GM23338 (cell line): ENCODE data around the gene PDE7B. TPM values are rescaled to one million over a fixed set of nuclear protein-coding genes. Genes with fewer than 3 reads are reported as not detected.

Experiments used
- ATAC-seq: fragments of 200-7000 bp; cut with Tn5 transposase; 3 replicates; pipeline ENCODE4 v1.9.1; 2020
- DNase-seq: peaks from one replicate; pipeline ENCODE4 v3.0.0-alpha.2; 2015; ENCODE audit warnings: low spot score
- H2AFZ ChIP-seq: fragments of 200-600 bp; sonication (generic); 2 replicates; pipeline ENCODE4 v1.8.0; 2016; ENCODE audit warnings: antibody characterized with exemption, mild to moderate bottlenecking, moderate library complexity
- H3F3A ChIP-seq: fragments of 200-600 bp; sonication (generic); replicated peaks from 2 replicates; pipeline ENCODE4 v1.8.0; 2017; ENCODE audit warnings: antibody characterized with exemption, mixed run types, low read depth
- H3K27ac ChIP-seq: fragments of 200-600 bp; sonication (generic); 2 replicates; pipeline ENCODE4 v1.6.1; 2016; ENCODE audit warnings: low read depth
- H3K27me3 ChIP-seq: fragments of 200-600 bp; sonication (generic); 2 replicates; pipeline ENCODE4 v1.8.0; 2016; ENCODE audit warnings: mild to moderate bottlenecking, mixed run types, moderate library complexity; ENCODE audit not compliant: insufficient read depth
- H3K36me3 ChIP-seq: fragments of 200-600 bp; sonication (generic); 2 replicates; pipeline ENCODE4 v1.8.0; 2016; ENCODE audit warnings: mild to moderate bottlenecking; ENCODE audit not compliant: insufficient read depth
- H3K4me1 ChIP-seq: fragments of 200-600 bp; sonication (generic); 2 replicates; pipeline ENCODE4 v1.8.0; 2016; ENCODE audit warnings: mild to moderate bottlenecking, moderate library complexity; ENCODE audit not compliant: insufficient read depth
- H3K4me2 ChIP-seq: fragments of 200-600 bp; sonication (generic); 2 replicates; pipeline ENCODE4 v1.7.1; 2017; ENCODE audit warnings: mixed run types
- H3K4me3 ChIP-seq: fragments of 200-600 bp; sonication (generic); 2 replicates; pipeline ENCODE4 v1.6.1; 2016; ENCODE audit warnings: mixed run types
- H3K79me2 ChIP-seq: fragments of 200-600 bp; sonication (generic); replicated peaks from 2 replicates; pipeline ENCODE4 v1.8.0; 2017; ENCODE audit warnings: mild to moderate bottlenecking; ENCODE audit not compliant: insufficient read depth
- H3K9me2 ChIP-seq: fragments of 200-600 bp; sonication (generic); 2 replicates; pipeline ENCODE4 v1.8.0; 2017; ENCODE audit not compliant: insufficient read depth
- H4K20me1 ChIP-seq: fragments of 200-600 bp; sonication (generic); replicated peaks from 2 replicates; pipeline ENCODE4 v1.8.0; 2017; ENCODE audit warnings: mild to moderate bottlenecking; ENCODE audit not compliant: insufficient read depth
- H3K27ac Mint-ChIP-seq: 2 replicates; pipeline ENCODE4 v1.8.0; 2020; ENCODE audit warnings: inconsistent platforms, mild to moderate bottlenecking, moderate library complexity, mixed read lengths
- H3K27me3 Mint-ChIP-seq: 3 replicates; pipeline ENCODE4 v1.8.0; 2022; ENCODE audit warnings: low read depth, mild to moderate bottlenecking, moderate library complexity, mixed read lengths, inconsistent platforms; ENCODE audit not compliant: insufficient read depth, poor library complexity
- H3K36me3 Mint-ChIP-seq: 3 replicates; pipeline ENCODE4 v1.8.0; 2021; ENCODE audit warnings: low read depth, mild to moderate bottlenecking, inconsistent platforms, moderate library complexity, mixed read lengths
- H3K4me1 Mint-ChIP-seq: 3 replicates; pipeline ENCODE4 v1.8.0; 2020; ENCODE audit warnings: mild to moderate bottlenecking, inconsistent platforms, mixed read lengths
- H3K4me3 Mint-ChIP-seq: 3 replicates; pipeline ENCODE4 v1.8.0; 2021; ENCODE audit warnings: moderate library complexity, mild to moderate bottlenecking, inconsistent platforms, mixed read lengths
- H3K9me3 Mint-ChIP-seq: 3 replicates; pipeline ENCODE4 v1.8.0; 2020; ENCODE audit warnings: moderate library complexity, mild to moderate bottlenecking, inconsistent platforms, mixed read lengths
- CREB1 ChIP-seq: fragments of 250-450 bp; sonication (Bioruptor Pico); IDR thresholded peaks from 2 replicates; pipeline ENCODE4 v1.5.0; 2020; ENCODE audit warnings: low read depth, mild to moderate bottlenecking, moderate library complexity
- EZH2 ChIP-seq: fragments of 200-600 bp; sonication (generic); IDR thresholded peaks from one replicate; pipeline ENCODE4 v1.8.0; 2017; ENCODE audit warnings: antibody characterized with exemption, mild to moderate bottlenecking, low read depth; ENCODE audit not compliant: unreplicated experiment
- EZH2phosphoT487 ChIP-seq: fragments of 200-600 bp; sonication (generic); IDR thresholded peaks from one replicate; pipeline ENCODE4 v1.8.1; 2018; ENCODE audit warnings: antibody characterized with exemption; ENCODE audit not compliant: unreplicated experiment
- JUNB ChIP-seq: IDR thresholded peaks from one replicate; pipeline ENCODE4 v1.6.1; 2016; ENCODE audit warnings: antibody characterized with exemption; ENCODE audit not compliant: unreplicated experiment
- NANOG ChIP-seq: IDR thresholded peaks from 2 replicates; pipeline ENCODE4 v1.6.1; 2016; ENCODE audit warnings: antibody characterized with exemption, borderline replicate concordance
- STAT1 ChIP-seq: IDR thresholded peaks from one replicate; pipeline ENCODE4 v1.6.1; 2016; ENCODE audit warnings: antibody characterized with exemption; ENCODE audit not compliant: unreplicated experiment
- ZNF114 ChIP-seq: fragments of 250-450 bp; sonication (Bioruptor Pico); IDR thresholded peaks from 2 replicates; pipeline ENCODE4 v1.5.0; 2020; ENCODE audit warnings: mild to moderate bottlenecking, moderate library complexity
- polyA plus RNA-seq: library from polyadenylated mRNA; unstranded; fragments of >200 nt; fragmentation: Nextera tagmentation; extraction: Ambion mirVana; gene quantifications from 2 replicates; pipeline ENCODE4 v1.2.1, GENCODE V29; 2016
- total RNA-seq: library from RNA; depleted of rRNA; stranded (reverse); fragments of >200 nt; shearing (Covaris generic); gene quantifications from 2 replicates; pipeline ENCODE4 v1.2.3, GENCODE V29; 2014
- TF ChIP-seq, protein P1 (sequence below), 2 experiments: fragments of 200-600 bp in 1 of 2; sonication (generic) in 1 of 2; conservative IDR thresholded peaks; 2 replicates each; pipeline versions ENCODE4 v1.5.1 to v1.6.1; 2016 to 2017; ENCODE audit warnings: antibody characterized with exemption in 2 of 2, low read depth in 2 of 2, mild to moderate bottlenecking in 2 of 2, moderate library complexity in 1 of 2
- TF ChIP-seq, protein P2 (sequence below): IDR thresholded peaks from 2 replicates; pipeline ENCODE4 v1.6.1; 2016; ENCODE audit warnings: antibody characterized with exemption
- TF ChIP-seq, protein P3 (sequence below): fragments of 250-450 bp; sonication (Bioruptor Pico); IDR thresholded peaks from 2 replicates; pipeline ENCODE4 v1.5.0; 2020; ENCODE audit warnings: mild to moderate bottlenecking, moderate library complexity
- TF ChIP-seq, protein P4 (sequence below): IDR thresholded peaks from one replicate; pipeline ENCODE4 v1.6.1; 2018; ENCODE audit warnings: antibody characterized with exemption; ENCODE audit not compliant: unreplicated experiment

PDE7B gene
- total and polyA plus RNA-seq, 2 experiments from 2014 or later: 0.07 TPM; not detected in 1

DNA sequence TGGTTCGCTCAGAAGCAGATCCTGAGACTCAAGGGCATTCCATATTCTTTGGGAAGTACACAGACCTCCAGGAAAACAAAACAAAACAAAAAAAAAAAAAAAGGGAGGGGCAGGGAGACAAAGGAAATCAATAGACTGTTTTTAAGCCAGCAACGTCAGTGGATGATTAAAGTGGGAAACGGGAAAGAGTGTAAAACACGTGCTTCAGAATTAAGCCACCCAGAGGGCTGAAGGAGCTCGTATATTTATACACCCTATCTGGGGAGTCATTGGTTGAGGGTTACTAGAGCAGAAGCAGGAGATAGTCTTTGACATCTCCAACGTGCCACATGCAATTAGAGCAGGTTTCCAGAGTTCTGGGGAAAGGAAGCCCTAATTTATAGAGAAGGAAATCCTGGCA lies 26.2 kb downstream of the PDE7B start:
- TF ChIP-seq, protein P1, sequence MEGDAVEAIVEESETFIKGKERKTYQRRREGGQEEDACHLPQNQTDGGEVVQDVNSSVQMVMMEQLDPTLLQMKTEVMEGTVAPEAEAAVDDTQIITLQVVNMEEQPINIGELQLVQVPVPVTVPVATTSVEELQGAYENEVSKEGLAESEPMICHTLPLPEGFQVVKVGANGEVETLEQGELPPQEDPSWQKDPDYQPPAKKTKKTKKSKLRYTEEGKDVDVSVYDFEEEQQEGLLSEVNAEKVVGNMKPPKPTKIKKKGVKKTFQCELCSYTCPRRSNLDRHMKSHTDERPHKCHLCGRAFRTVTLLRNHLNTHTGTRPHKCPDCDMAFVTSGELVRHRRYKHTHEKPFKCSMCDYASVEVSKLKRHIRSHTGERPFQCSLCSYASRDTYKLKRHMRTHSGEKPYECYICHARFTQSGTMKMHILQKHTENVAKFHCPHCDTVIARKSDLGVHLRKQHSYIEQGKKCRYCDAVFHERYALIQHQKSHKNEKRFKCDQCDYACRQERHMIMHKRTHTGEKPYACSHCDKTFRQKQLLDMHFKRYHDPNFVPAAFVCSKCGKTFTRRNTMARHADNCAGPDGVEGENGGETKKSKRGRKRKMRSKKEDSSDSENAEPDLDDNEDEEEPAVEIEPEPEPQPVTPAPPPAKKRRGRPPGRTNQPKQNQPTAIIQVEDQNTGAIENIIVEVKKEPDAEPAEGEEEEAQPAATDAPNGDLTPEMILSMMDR (conservative IDR thresholded peaks at IDR 0.05; ENCODE audit: low read depth in 2 of 2): no peak
- TF ChIP-seq, protein P2, sequence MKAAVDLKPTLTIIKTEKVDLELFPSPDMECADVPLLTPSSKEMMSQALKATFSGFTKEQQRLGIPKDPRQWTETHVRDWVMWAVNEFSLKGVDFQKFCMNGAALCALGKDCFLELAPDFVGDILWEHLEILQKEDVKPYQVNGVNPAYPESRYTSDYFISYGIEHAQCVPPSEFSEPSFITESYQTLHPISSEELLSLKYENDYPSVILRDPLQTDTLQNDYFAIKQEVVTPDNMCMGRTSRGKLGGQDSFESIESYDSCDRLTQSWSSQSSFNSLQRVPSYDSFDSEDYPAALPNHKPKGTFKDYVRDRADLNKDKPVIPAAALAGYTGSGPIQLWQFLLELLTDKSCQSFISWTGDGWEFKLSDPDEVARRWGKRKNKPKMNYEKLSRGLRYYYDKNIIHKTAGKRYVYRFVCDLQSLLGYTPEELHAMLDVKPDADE: no peak
- TF ChIP-seq, protein P3, sequence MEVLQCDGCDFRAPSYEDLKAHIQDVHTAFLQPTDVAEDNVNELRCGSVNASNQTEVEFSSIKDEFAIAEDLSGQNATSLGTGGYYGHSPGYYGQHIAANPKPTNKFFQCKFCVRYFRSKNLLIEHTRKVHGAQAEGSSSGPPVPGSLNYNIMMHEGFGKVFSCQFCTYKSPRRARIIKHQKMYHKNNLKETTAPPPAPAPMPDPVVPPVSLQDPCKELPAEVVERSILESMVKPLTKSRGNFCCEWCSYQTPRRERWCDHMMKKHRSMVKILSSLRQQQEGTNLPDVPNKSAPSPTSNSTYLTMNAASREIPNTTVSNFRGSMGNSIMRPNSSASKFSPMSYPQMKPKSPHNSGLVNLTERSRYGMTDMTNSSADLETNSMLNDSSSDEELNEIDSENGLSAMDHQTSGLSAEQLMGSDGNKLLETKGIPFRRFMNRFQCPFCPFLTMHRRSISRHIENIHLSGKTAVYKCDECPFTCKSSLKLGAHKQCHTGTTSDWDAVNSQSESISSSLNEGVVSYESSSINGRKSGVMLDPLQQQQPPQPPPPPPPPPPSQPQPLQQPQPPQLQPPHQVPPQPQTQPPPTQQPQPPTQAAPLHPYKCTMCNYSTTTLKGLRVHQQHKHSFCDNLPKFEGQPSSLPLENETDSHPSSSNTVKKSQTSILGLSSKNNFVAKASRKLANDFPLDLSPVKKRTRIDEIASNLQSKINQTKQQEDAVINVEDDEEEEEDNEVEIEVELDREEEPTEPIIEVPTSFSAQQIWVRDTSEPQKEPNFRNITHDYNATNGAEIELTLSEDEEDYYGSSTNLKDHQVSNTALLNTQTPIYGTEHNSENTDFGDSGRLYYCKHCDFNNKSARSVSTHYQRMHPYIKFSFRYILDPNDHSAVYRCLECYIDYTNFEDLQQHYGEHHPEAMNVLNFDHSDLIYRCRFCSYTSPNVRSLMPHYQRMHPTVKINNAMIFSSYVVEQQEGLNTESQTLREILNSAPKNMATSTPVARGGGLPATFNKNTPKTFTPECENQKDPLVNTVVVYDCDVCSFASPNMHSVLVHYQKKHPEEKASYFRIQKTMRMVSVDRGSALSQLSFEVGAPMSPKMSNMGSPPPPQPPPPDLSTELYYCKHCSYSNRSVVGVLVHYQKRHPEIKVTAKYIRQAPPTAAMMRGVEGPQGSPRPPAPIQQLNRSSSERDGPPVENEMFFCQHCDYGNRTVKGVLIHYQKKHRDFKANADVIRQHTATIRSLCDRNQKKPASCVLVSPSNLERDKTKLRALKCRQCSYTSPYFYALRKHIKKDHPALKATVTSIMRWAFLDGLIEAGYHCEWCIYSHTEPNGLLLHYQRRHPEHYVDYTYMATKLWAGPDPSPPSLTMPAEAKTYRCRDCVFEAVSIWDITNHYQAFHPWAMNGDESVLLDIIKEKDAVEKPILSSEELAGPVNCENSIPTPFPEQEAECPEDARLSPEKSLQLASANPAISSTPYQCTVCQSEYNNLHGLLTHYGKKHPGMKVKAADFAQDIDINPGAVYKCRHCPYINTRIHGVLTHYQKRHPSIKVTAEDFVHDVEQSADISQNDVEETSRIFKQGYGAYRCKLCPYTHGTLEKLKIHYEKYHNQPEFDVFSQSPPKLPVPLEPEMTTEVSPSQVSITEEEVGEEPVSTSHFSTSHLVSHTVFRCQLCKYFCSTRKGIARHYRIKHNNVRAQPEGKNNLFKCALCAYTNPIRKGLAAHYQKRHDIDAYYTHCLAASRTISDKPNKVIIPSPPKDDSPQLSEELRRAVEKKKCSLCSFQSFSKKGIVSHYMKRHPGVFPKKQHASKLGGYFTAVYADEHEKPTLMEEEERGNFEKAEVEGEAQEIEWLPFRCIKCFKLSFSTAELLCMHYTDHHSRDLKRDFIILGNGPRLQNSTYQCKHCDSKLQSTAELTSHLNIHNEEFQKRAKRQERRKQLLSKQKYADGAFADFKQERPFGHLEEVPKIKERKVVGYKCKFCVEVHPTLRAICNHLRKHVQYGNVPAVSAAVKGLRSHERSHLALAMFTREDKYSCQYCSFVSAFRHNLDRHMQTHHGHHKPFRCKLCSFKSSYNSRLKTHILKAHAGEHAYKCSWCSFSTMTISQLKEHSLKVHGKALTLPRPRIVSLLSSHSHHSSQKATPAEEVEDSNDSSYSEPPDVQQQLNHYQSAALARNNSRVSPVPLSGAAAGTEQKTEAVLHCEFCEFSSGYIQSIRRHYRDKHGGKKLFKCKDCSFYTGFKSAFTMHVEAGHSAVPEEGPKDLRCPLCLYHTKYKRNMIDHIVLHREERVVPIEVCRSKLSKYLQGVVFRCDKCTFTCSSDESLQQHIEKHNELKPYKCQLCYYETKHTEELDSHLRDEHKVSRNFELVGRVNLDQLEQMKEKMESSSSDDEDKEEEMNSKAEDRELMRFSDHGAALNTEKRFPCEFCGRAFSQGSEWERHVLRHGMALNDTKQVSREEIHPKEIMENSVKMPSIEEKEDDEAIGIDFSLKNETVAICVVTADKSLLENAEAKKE (CRISPR knock-in tag): no peak
- TF ChIP-seq JUNB (no peak), STAT1 (no peak), ZNF114 (CRISPR knock-in tag) (no peak), NANOG (no peak), CREB1 (no peak), EZH2 (no peak), EZH2phosphoT487 (no peak)
- TF ChIP-seq, protein P4, sequence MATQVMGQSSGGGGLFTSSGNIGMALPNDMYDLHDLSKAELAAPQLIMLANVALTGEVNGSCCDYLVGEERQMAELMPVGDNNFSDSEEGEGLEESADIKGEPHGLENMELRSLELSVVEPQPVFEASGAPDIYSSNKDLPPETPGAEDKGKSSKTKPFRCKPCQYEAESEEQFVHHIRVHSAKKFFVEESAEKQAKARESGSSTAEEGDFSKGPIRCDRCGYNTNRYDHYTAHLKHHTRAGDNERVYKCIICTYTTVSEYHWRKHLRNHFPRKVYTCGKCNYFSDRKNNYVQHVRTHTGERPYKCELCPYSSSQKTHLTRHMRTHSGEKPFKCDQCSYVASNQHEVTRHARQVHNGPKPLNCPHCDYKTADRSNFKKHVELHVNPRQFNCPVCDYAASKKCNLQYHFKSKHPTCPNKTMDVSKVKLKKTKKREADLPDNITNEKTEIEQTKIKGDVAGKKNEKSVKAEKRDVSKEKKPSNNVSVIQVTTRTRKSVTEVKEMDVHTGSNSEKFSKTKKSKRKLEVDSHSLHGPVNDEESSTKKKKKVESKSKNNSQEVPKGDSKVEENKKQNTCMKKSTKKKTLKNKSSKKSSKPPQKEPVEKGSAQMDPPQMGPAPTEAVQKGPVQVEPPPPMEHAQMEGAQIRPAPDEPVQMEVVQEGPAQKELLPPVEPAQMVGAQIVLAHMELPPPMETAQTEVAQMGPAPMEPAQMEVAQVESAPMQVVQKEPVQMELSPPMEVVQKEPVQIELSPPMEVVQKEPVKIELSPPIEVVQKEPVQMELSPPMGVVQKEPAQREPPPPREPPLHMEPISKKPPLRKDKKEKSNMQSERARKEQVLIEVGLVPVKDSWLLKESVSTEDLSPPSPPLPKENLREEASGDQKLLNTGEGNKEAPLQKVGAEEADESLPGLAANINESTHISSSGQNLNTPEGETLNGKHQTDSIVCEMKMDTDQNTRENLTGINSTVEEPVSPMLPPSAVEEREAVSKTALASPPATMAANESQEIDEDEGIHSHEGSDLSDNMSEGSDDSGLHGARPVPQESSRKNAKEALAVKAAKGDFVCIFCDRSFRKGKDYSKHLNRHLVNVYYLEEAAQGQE: no peak
- H2AFZ ChIP-seq: no peak overlapping the region
- H3K4me1 Mint-ChIP-seq: peaks cover 9% of the 10 kb centered on the region; the same call in 2 of the 3 replicates

More for the DNA sequence above, 26.2 kb downstream of the PDE7B start:
- H3K36me3 ChIP-seq: no peaks in the 10 kb centered on the region
- Mint-ChIP-seq H3K36me3 (no peaks in the 10 kb centered on the region), H3K27ac (no peak overlapping the region), H3K27me3 (no peaks in the 10 kb centered on the region), H3K9me3 (no peaks in the 10 kb centered on the region), H3K4me3 (no peak overlapping the region)
- H3K4me3 ChIP-seq: no peak overlapping the region
- DNase-seq: no peak
- no peaks in the 10 kb centered on the region for H3K27me3 ChIP-seq
- H3K4me2 ChIP-seq: no peak overlapping the region
- H3K79me2 ChIP-seq: no peaks in the 10 kb centered on the region
- H3K27ac ChIP-seq: no peak overlapping the region
- H4K20me1 ChIP-seq: no peaks in the 10 kb centered on the region
- no peaks in the 10 kb centered on the region for H3K9me2 ChIP-seq
- no peaks in the 10 kb centered on the region for H3F3A ChIP-seq
- no peak for ATAC-seq
- 0 out of 2 replicates have a peak, but pooled peaks cover 5% of the 10 kb centered on the region for H3K4me1 ChIP-seq
